ENCODE results near the gene PEX5L.

DNA sequence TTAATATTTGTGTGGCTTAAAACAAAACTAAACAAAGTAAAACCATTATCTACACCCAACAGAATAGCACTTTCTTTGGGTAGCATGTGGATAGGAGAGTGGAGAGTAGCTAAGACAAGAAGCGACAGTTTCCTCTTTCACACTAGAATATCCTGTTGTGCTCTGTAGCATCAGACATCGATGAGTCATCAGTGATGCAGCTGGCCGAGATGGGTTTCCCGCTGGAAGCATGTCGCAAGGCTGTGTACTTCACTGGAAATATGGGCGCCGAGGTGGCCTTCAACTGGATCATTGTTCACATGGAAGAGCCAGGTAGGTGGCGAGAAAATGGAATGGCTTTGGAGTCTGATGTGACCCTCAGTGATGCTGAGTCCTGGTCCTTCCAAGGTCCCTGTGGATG, 275.8 kb downstream of the PEX5L start:
- TF ChIP-seq POLR2A (IDR thresholded peaks at IDR 0.05), result no peak
- no peak for TF ChIP-seq CTCF (IDR thresholded peaks at IDR 0.05)
- TF ChIP-seq POLR2AphosphoS5 (IDR thresholded peaks at IDR 0.05), result no peak
- no peak for TF ChIP-seq EP300 (IDR thresholded peaks at IDR 0.05)

Data from gastroesophageal sphincter (tissue), 3 donors.